Activated CD8-positive, alpha-beta T cell treated with anti-CD3 and anti-CD28 coated beads, Interleukin-2, amount 10 ng/mL, durations not matched to agents 7 days and 5 days (primary cell): ENCODE results near the gene DISP2. TPM values are rescaled to one million over a fixed set of nuclear protein-coding genes. Genes with fewer than 3 reads are reported as not detected.

Experiments
- ATAC-seq: fragments of 150-1000 bp; cut with Tn5 transposase; one replicate; pipeline ENCODE4 v1.10.0; 2021; ENCODE audit warnings: moderate library complexity
- CTCF ChIA-PET: fragments of 350-600 bp; sonication (Branson Sonifier 250); formaldehyde crosslinking; loops from one replicate; lab custom pipeline; 2021; ENCODE audit warnings: antibody characterized with exemption; lab: Charles Lee
- POLR2A ChIA-PET: fragments of 350-600 bp; sonication (Branson Sonifier 250); formaldehyde crosslinking; loops from one replicate; lab custom pipeline; 2021; ENCODE audit warnings: antibody characterized with exemption; lab: Charles Lee
- DNase-seq: peaks from one replicate; pipeline ENCODE4 v3.0.0-alpha.2; 2020
- H3K27ac Mint-ChIP-seq: one replicate; pipeline ENCODE4 v1.8.0; 2021; ENCODE audit warnings: mild to moderate bottlenecking, mixed read lengths
- H3K27me3 Mint-ChIP-seq: one replicate; pipeline ENCODE4 v1.8.0; 2021; ENCODE audit warnings: low read depth, mixed read lengths
- H3K36me3 Mint-ChIP-seq: one replicate; pipeline ENCODE4 v1.8.0; 2021; ENCODE audit warnings: low read depth, mixed read lengths
- H3K4me1 Mint-ChIP-seq: one replicate; pipeline ENCODE4 v1.8.0; 2021; ENCODE audit warnings: low read depth, mixed read lengths
- H3K4me3 Mint-ChIP-seq: one replicate; pipeline ENCODE4 v1.8.0; 2021; ENCODE audit warnings: mild to moderate bottlenecking, mixed read lengths
- H3K9me3 Mint-ChIP-seq: one replicate; pipeline ENCODE4 v1.8.0; 2022; ENCODE audit warnings: mixed read lengths; ENCODE audit not compliant: insufficient read depth
- total RNA-seq, 2 experiments: library from RNA; stranded (reverse); gene quantifications; one replicate each; pipeline ENCODE4 v1.2.3, GENCODE V29; 2021

DISP2 gene
- total RNA-seq, 2 experiments from 2014 or later = 0.82 to 2.6 TPM

DNA sequence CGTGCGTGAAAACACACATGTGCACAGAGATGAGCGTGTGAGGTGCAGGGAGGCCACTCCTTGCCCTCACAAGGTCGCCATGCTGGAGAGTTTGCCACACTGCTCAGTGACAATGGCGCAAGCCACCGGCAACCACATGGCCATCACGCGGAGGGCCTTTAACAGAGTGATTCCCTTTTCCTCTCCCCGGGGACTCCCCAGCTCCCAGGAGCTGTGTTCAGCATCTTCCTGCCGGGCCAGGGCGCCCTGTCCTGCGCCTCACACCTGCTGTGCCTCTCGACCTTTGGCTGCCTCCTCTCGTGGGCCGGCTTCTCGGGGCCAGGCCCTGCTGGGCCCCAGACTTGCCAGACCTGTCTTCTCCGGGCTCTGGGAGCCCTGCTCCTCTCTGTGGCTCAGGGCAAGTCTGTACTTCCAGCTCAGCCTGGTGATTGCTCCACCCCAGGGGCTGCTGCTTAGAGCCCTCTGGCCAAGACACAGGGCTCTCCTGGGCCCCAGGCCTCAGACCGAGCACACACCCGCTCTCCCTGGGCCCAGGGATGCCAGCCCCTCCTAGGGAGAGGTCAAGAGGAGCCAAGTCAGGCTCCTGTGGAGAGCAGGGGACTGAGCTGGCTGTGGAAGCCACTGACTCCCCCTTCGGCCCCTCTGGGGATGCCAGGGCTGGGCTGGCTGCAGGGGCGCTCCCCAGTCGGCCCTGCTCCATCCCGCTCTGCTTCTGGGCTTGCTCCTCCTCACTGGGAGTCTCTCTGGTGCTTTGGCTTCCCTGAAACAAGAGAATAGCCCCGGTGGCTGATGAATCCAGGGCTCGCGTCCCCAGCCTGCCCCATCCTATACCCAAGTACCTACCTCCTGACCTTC lies 22.9 kb upstream of the DISP2 start:
- ChIA-PET POLR2A (interaction anchor here (0.6 to 3.8 kb wide), 2 partner anchors 28 to 716 kb away, joined by 4 to 13 read pairs; partner anchors contain the start of gene PLCB2), CTCF (interaction anchor here (1.0 to 9.3 kb wide), 8 partner anchors 8 to 61 kb away, joined by 3 to 326 read pairs (median 4); partner anchors contain the start of genes DISP2, INAFM2 and PLCB2)
- Mint-ChIP-seq H3K27ac (no peak overlapping the region), H3K9me3 (no peaks in the 10 kb centered on the region), H3K4me3 (no peak overlapping the region), H3K4me1 (peaks cover 33% of the 10 kb centered on the region), H3K27me3 (no peaks in the 10 kb centered on the region), H3K36me3 (no peaks in the 10 kb centered on the region)
- DNase-seq = no peak
- no peak for ATAC-seq

DNA sequence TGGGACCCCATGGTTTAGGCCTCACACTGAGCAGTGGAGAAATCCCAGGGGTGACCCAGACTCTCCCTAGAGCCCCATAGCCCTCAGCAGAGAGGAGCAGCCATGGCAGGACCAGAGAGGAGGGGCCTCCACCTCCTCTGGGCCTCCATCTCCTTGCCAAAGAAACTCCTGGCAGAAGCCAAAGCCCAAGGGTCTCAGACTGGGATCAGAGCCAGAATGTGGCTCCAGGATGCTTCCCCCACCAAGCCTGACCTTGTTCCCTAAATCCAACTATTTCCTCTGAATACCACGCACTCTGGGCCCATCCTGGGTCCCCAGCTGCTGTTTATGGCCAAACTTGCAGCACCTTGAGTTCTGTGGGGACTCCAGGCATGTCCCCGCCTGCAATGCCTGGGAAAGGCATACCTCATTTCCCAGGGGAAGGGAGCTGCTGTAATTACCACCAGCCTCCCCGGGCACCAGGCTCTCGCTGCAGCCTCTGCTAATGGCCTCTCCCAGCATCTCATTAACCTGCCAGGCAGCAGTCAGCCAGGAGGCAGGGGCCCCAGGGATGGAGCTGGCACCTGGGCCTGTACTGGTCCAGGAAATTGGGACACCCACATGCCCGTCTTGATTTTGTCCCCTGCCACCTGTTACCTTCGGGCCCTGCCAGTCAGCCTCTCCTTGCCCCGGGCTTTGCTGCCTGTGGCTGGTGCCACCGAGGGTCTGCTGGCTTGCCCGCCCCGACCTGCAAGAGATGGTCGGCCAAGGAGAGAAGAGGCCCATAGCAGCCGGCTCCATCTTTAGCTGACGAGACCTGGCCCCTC lies 21.9 kb upstream of the DISP2 start:
- Mint-ChIP-seq H3K4me3 (no peak overlapping the region), H3K4me1 (peaks cover 33% of the 10 kb centered on the region), H3K27me3 (no peaks in the 10 kb centered on the region), H3K9me3 (no peaks in the 10 kb centered on the region), H3K27ac (no peak overlapping the region), H3K36me3 (no peaks in the 10 kb centered on the region)
- ChIA-PET CTCF (interaction anchor here (1.0 to 9.3 kb wide), 11 partner anchors 7 to 97 kb away, joined by 3 to 326 read pairs (median 20); partner anchors contain the start of genes ANKRD63, INAFM2, PAK6 and PLCB2), POLR2A (interaction anchor here (1.1 to 3.8 kb wide), 3 partner anchors 10 to 53 kb away, joined by 4 to 13 read pairs (median 5); partner anchors contain the start of genes ANKRD63 and PLCB2)
- DNase-seq (no peak), ATAC-seq (no peak)

DNA sequence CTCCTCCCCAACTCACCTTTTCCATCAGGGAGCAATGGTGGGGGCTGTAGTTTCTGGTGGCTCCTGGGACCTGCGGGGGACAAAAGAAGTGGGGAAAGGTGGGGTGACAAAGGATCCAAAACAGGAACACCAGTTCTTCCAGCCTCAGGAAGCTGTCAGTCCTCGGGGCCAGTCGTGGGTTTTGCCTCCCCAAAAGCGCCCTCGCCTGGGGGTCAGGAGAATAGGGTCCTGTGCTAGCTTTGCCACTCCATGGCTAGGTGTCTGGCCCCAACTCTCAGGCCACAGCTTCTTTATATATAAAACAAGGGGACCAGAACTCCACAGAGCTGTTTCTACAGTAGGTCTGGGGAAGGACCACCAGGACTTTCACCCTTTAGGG lies 21.3 kb upstream of the DISP2 start:
- DNase-seq (no peak), ATAC-seq (no peak)
- Mint-ChIP-seq H3K4me3 (no peak overlapping the region), H3K27me3 (no peaks in the 10 kb centered on the region), H3K9me3 (no peaks in the 10 kb centered on the region), H3K27ac (no peak overlapping the region), H3K36me3 (no peaks in the 10 kb centered on the region), H3K4me1 (peaks cover 33% of the 10 kb centered on the region)
- CTCF ChIA-PET = interaction anchor here (1.3 to 9.3 kb wide), 17 partner anchors 9 to 117 kb away, joined by 3 to 326 read pairs (median 18); partner anchors contain the start of genes ANKRD63, INAFM2, IVD and KNSTRN
- POLR2A ChIA-PET = interaction anchor here (1.1 to 3.8 kb wide), 3 partner anchors 11 to 54 kb away, joined by 4 to 13 read pairs (median 5); partner anchors contain the start of genes ANKRD63 and PLCB2

DNA sequence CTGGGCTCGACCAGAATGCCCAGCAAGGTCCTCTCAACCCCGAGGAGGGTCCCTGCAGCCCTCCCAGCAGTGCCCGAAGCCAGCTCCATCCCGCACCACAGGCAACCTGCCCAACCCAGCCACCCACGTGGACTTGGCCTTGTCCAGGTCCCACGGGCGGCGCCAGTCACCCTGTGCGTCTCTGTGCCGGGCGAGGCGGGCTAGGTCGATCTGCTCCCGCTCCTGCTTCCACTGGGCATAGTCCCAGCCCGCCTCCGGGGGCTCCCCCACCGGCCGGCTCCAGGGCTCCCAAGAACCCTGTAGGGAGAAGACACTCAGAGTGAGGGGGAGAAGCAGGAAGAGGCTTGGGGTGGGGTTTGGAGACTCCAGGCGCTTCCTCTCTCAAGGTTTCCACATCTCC lies 20.4 kb upstream of the DISP2 start:
- Mint-ChIP-seq H3K36me3 (no peaks in the 10 kb centered on the region), H3K27me3 (no peaks in the 10 kb centered on the region), H3K27ac (no peak overlapping the region), H3K4me1 (peaks cover 28% of the 10 kb centered on the region), H3K4me3 (no peak overlapping the region), H3K9me3 (no peaks in the 10 kb centered on the region)
- ATAC-seq (no peak), DNase-seq (no peak)
- CTCF ChIA-PET = interaction anchor here (0.7 to 9.3 kb wide), 44 partner anchors 9 to 543 kb away, joined by 3 to 326 read pairs (median 6); partner anchors contain the start of genes ANKRD63, INAFM2, IVD and KNSTRN
- POLR2A ChIA-PET = interaction anchor here (0.6 to 3.8 kb wide), 5 partner anchors 12 to 84 kb away, joined by 3 to 13 read pairs (median 4); partner anchors contain the start of genes ANKRD63 and PLCB2

DNA sequence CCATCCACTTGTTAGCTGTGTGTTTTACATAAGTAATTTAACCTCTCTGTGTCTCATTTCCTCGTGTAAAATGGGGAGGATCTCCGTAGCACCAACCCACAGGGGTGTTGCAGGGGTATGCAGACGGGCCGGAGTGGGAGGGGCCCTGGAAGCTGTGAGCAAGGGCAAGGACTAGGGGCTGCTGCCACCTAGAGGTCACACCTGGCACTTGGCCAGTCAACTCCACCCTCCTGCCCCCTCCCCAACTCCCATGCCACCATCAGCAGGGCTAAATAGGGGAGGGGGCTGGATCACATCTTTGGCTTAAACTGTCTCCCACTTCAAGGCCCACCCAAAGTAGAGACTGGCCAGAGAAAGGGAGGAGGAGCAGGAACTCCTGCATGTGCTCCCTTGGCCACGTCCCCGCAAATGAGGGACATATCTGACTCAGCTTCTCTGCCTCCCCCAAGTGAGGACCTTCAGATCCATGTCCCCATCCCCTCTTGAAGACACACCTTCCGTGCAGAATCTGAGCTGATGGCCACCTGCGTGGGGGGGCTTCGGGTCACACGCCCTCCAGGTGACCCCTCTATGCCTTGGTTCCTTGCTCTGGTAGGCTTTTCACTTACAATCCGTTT lies 19.9 kb upstream of the DISP2 start:
- DNase-seq (peak; percentile 83), ATAC-seq (peak; percentile 87)
- ChIA-PET POLR2A (interaction anchor here (0.6 to 1.9 kb wide), 2 partner anchors 12 to 84 kb away, joined by 3 to 5 read pairs; no protein-coding TSS in a partner anchor), CTCF (interaction anchor here (0.7 to 9.3 kb wide), 44 partner anchors 9 to 543 kb away, joined by 3 to 326 read pairs (median 6); partner anchors contain the start of genes ANKRD63, INAFM2, IVD and KNSTRN)
- H3K9me3 Mint-ChIP-seq = no peaks in the 10 kb centered on the region
- no peaks in the 10 kb centered on the region for H3K36me3 Mint-ChIP-seq
- no peak overlapping the region for H3K4me3 Mint-ChIP-seq
- H3K27ac Mint-ChIP-seq = no peak overlapping the region
- H3K27me3 Mint-ChIP-seq = no peaks in the 10 kb centered on the region
- H3K4me1 Mint-ChIP-seq = peaks cover 24% of the 10 kb centered on the region

DNA sequence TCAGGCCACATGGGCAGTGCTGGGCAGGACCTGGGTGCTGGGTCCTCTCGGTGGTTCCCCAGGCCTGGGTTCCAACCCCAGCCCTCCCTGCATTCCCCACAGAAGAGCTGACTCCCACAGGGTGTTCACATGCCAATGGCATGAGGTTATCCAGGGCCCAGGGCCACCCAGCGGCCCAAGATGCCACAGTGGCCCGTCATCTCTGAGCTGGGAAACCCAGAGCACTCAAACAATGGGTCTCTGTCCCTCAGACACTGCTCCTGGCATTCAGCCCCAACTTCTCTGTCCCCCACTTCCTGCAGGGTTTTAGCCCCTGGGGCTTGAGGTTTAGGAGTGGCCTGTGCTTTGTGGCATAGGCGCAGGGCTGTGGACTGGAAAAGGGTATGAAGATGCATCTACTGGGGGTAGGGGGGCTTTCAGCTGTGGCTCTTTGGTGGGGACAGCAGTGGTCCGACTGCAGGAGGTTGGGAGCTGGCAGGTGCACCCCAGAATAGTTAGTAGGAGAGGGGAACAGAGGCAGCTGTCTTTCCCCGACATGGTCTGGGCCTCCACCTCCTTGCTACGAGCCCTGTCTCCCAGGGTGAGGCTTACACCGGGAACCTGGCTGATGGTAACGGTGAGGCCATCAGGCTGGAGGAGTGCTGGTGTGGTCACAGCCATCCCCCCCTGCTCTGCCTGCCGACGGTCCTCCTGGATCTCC lies 18.9 kb upstream of the DISP2 start:
- no peak overlapping the region for H3K4me3 Mint-ChIP-seq
- H3K27me3 Mint-ChIP-seq = no peaks in the 10 kb centered on the region
- DNase-seq = no peak
- H3K9me3 Mint-ChIP-seq = no peaks in the 10 kb centered on the region
- no peak overlapping the region for H3K27ac Mint-ChIP-seq
- ATAC-seq = no peak
- no peaks in the 10 kb centered on the region for H3K36me3 Mint-ChIP-seq
- ChIA-PET CTCF (interaction anchor here (0.7 to 9.3 kb wide), 20 partner anchors 10 to 122 kb away, joined by 3 to 326 read pairs (median 15); partner anchors contain the start of genes ANKRD63, INAFM2, IVD and PLCB2), POLR2A (interaction anchor here (1.0 kb wide), 1 partner anchor 83 kb away, joined by 3 read pairs; no protein-coding TSS in a partner anchor)
- peaks cover 18% of the 10 kb centered on the region for H3K4me1 Mint-ChIP-seq

DNA sequence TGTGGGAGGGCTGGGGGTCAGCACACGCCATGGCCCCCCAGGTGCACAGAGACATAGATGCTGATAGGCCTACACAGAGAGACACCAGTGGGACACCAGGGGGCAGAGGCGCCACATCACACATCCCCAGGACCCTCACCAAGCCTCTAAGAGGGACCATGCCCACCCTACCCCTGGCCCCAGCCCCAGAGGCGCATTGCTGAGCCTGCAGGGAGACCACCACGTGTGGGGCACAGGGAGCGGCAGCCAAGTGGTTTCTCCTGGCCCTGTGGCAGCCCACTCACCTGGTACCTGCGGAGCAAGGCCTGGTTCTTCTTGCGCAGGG lies 18.4 kb upstream of the DISP2 start:
- no peak overlapping the region for H3K27ac Mint-ChIP-seq
- POLR2A ChIA-PET = interaction anchor here (1.0 kb wide), 1 partner anchor 83 kb away, joined by 3 read pairs; no protein-coding TSS in a partner anchor
- H3K4me1 Mint-ChIP-seq = peaks cover 16% of the 10 kb centered on the region
- no peaks in the 10 kb centered on the region for H3K36me3 Mint-ChIP-seq
- CTCF ChIA-PET = interaction anchor here (0.7 to 9.3 kb wide), 10 partner anchors 10 to 122 kb away, joined by 3 to 326 read pairs (median 18); partner anchors contain the start of genes INAFM2 and PLCB2
- H3K4me3 Mint-ChIP-seq = no peak overlapping the region
- DNase-seq = no peak
- no peaks in the 10 kb centered on the region for H3K27me3 Mint-ChIP-seq
- no peaks in the 10 kb centered on the region for H3K9me3 Mint-ChIP-seq
- no peak for ATAC-seq

DNA sequence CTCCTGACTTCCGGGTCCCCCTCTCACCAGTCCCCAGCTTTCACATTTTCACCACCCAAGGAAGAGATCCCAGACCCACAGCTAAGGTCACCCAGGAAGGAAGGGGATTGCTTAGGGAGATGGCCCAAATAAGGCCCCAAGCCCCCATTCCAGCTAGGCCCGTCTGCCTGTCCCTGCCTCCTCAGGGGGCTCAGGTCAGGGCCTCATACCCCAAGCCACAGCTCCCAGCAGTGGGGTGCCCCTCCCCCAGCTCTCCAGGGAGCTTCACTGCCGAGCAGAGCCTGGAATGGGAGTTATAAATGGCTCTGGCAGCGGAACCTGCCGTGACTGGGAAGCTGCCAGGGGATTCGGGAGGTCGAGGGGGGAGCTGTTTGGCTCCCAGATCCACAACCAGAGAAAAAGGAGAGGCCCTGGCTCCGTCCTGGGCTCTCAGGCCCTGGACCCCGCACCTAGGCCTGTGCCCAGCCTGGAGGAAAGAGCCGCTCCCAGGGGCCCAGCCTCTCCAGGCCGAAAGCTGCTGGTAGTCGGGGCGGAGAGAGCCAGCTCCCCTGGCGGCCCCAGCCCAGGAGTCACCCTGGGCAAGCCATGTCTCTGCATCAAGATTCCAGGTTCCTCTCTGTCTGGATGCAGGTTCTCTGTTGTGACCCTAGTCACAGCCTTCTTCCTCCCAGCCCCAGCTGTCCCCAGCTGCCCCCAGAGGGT lies 17.8 kb upstream of the DISP2 start:
- no peak for ATAC-seq
- ChIA-PET CTCF (interaction anchor here (1.3 to 9.3 kb wide), 8 partner anchors 13 to 123 kb away, joined by 3 to 326 read pairs (median 34); partner anchors contain the start of genes INAFM2 and PLCB2), POLR2A (interaction anchor here (1.0 kb wide), 1 partner anchor 82 kb away, joined by 3 read pairs; no protein-coding TSS in a partner anchor)
- H3K4me3 Mint-ChIP-seq = no peak overlapping the region
- DNase-seq = no peak
- H3K4me1 Mint-ChIP-seq = peaks cover 13% of the 10 kb centered on the region
- no peaks in the 10 kb centered on the region for H3K27me3 Mint-ChIP-seq
- H3K27ac Mint-ChIP-seq = no peak overlapping the region
- no peaks in the 10 kb centered on the region for H3K36me3 Mint-ChIP-seq
- H3K9me3 Mint-ChIP-seq = no peaks in the 10 kb centered on the region

DNA sequence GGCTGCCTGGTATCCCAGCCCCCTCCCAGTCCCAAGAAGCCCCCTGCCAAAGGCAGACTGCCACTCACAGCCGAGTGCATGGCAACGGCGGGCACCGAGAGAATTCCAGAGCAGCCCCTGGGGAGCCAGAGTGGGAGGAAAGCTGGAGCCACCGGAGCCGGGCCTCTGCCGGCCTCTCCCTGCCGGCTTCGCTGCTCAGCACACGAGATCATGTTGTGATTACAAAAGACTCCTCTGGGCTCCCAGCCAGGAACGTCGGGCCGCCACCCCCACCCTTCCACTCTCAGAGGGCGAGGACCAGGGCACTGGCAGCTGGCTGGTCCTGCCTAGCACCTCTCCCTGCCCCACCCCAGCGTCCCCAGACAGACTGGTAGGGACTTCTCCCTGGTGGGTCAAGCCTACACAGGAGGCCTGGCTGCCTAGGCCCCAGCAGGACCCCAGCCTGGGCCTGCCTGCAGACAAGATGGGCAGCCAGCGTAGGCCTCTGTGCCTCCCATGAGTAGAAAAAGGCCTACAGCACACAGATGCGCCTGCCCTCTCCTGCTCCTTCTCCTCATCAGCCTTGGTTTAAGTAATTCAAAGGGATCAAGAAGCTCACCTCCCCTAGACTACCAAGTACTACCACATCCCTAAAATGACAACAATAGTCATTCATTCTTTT lies 17.1 kb upstream of the DISP2 start, which contains the start of gene CCDC9B:
Gene CCDC9B, minus strand, starts transcription at position 200 of the 661 bp plus-strand sequence. Its CDS starts 120 bp downstream, at position 80.
- no peak within 1 kb of the TSS for H3K4me3 Mint-ChIP-seq
- peaks cover 13% of the 10 kb centered on the region for H3K4me1 Mint-ChIP-seq
- ATAC-seq = no peak
- DNase-seq = no peak
- H3K27ac Mint-ChIP-seq = no peak within 1 kb of the TSS
- H3K27me3 Mint-ChIP-seq = no peaks in the 10 kb centered on the region
- CTCF ChIA-PET = interaction anchor here (1.0 to 9.3 kb wide), 10 partner anchors 11 to 123 kb away, joined by 3 to 326 read pairs (median 14); partner anchors contain the start of genes INAFM2 and PLCB2
- POLR2A ChIA-PET = interaction anchor here (0.6 kb wide), 1 partner anchor 77 kb away, joined by 3 read pairs; no protein-coding TSS in a partner anchor
- H3K36me3 Mint-ChIP-seq = no peaks in the 10 kb centered on the region
- H3K9me3 Mint-ChIP-seq = no peaks in the 10 kb centered on the region
